HL-60 (cell line): ENCODE data around the gene TUT4.

Source experiments
- POLR2AphosphoS5 ChIP-seq: IDR thresholded peaks from 2 replicates; pipeline ENCODE4 v1.6.1; 2012; ENCODE audit warnings: low read depth
- SPI1 ChIP-seq: IDR thresholded peaks from 2 replicates; pipeline ENCODE4 v1.6.1; 2012; ENCODE audit warnings: low read depth, mild to moderate bottlenecking, borderline replicate concordance
- TF ChIP-seq, protein P1 (sequence below): IDR thresholded peaks from one replicate; pipeline ENCODE4 v1.5.1; 2011; ENCODE audit warnings: low read length, control low read depth, inconsistent platforms; ENCODE audit not compliant: insufficient read depth

DNA sequence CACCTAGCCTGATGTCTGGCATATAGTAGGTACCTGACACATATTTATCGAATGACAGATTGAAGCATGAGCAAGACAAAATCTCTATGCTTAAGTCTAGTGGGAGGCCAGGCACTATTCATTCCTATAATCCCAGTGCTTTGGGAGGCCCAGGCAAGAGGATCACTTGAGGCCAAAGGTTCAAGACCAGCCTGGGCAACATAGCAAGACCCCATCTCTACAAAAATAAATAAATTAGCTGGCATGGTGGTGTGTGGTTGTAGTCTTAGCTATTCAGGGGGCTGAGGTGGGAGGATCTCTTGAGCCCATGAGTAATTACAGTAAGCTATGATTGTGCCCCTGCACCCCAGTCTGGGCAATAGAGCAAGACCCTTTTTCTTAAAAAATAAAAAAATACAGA is 23.2 kb upstream of the TUT4 start:
- TF ChIP-seq POLR2AphosphoS5, result no peak
- TF ChIP-seq, protein P1, sequence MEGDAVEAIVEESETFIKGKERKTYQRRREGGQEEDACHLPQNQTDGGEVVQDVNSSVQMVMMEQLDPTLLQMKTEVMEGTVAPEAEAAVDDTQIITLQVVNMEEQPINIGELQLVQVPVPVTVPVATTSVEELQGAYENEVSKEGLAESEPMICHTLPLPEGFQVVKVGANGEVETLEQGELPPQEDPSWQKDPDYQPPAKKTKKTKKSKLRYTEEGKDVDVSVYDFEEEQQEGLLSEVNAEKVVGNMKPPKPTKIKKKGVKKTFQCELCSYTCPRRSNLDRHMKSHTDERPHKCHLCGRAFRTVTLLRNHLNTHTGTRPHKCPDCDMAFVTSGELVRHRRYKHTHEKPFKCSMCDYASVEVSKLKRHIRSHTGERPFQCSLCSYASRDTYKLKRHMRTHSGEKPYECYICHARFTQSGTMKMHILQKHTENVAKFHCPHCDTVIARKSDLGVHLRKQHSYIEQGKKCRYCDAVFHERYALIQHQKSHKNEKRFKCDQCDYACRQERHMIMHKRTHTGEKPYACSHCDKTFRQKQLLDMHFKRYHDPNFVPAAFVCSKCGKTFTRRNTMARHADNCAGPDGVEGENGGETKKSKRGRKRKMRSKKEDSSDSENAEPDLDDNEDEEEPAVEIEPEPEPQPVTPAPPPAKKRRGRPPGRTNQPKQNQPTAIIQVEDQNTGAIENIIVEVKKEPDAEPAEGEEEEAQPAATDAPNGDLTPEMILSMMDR, result no peak
- TF ChIP-seq SPI1, result no peak
